Loucy (cell line): ENCODE measurements around the gene TMEM156.

ENCODE experiments used
- H2AFZ ChIP-seq: fragments of 200-600 bp; sonication (generic); 2 replicates; pipeline ENCODE4 v1.6.0; 2016; ENCODE audit warnings: antibody characterized with exemption, mild to moderate bottlenecking, low read length, moderate library complexity
- H3F3A ChIP-seq: fragments of 200-600 bp; 2 replicates; pipeline ENCODE4 v1.6.0; 2016; ENCODE audit warnings: antibody characterized with exemption, low read depth, mild to moderate bottlenecking
- H3K27me3 ChIP-seq: fragments of 200-600 bp; sonication (generic); 2 replicates; pipeline ENCODE4 v1.6.1; 2014; ENCODE audit warnings: low read length, mild to moderate bottlenecking; ENCODE audit not compliant: insufficient read depth, poor library complexity, severe bottlenecking
- H3K36me3 ChIP-seq: fragments of 200-600 bp; sonication (generic); 2 replicates; pipeline ENCODE4 v1.6.1; 2016; ENCODE audit warnings: low read length; ENCODE audit not compliant: insufficient read depth
- H3K4me1 ChIP-seq: fragments of 200-600 bp; sonication (generic); 2 replicates; pipeline ENCODE4 v1.5.1; 2014; ENCODE audit warnings: low read length, mild to moderate bottlenecking; ENCODE audit not compliant: insufficient read depth, poor library complexity, severe bottlenecking
- H3K4me2 ChIP-seq: fragments of 200-600 bp; sonication (generic); 2 replicates; pipeline ENCODE4 v1.6.0; 2014; ENCODE audit warnings: antibody characterized with exemption, low read length, low read depth, mild to moderate bottlenecking; ENCODE audit not compliant: poor library complexity, severe bottlenecking
- H3K4me3 ChIP-seq: fragments of 200-600 bp; sonication (generic); 2 replicates; pipeline ENCODE4 v1.5.1; 2014; ENCODE audit warnings: low read length, mild to moderate bottlenecking, mixed read lengths; ENCODE audit not compliant: poor library complexity, severe bottlenecking
- H3K79me2 ChIP-seq: fragments of 200-600 bp; sonication (generic); 2 replicates; pipeline ENCODE4 v1.6.1; 2014; ENCODE audit warnings: low read length; ENCODE audit not compliant: insufficient read depth
- H3K9ac ChIP-seq: fragments of 200-600 bp; sonication (generic); 2 replicates; pipeline ENCODE4 v1.6.0; 2014; ENCODE audit warnings: mild to moderate bottlenecking, low read depth, low read length, moderate library complexity; ENCODE audit not compliant: poor library complexity, severe bottlenecking
- H3K9me2 ChIP-seq: fragments of 200-600 bp; sonication (generic); replicated peaks from 2 replicates; pipeline ENCODE4 v1.6.1; 2016; ENCODE audit warnings: low read depth, low read length, mixed read lengths
- H3K9me3 ChIP-seq: fragments of 200-600 bp; sonication (generic); 2 replicates; pipeline ENCODE4 v1.6.1; 2014; ENCODE audit warnings: mild to moderate bottlenecking, antibody characterized with exemption, low read length, low read depth; ENCODE audit not compliant: insufficient read depth
- H4K20me1 ChIP-seq: fragments of 200-600 bp; sonication (generic); 2 replicates; pipeline ENCODE4 v1.6.0; 2014; ENCODE audit warnings: antibody characterized with exemption, low read length, mild to moderate bottlenecking; ENCODE audit not compliant: insufficient read depth, poor library complexity, severe bottlenecking
- CTCF ChIP-seq: fragments of 200-600 bp; sonication (generic); conservative IDR thresholded peaks from 2 replicates; pipeline ENCODE4 v1.5.1; 2014; ENCODE audit warnings: mild to moderate bottlenecking, antibody characterized with exemption, low read length
- EZH2phosphoT487 ChIP-seq: fragments of 200-600 bp; IDR thresholded peaks from 2 replicates; pipeline ENCODE4 v1.6.1; 2018; ENCODE audit warnings: antibody characterized with exemption, mild to moderate bottlenecking, moderate library complexity, borderline replicate concordance

TMEM156 gene

GRCh38 chr4:39032218-39033085, at the start of gene TMEM156:
Gene TMEM156, minus strand, starts transcription at chr4:39032409. Its CDS starts 96 bp downstream, at chr4:39032313.
- Histone ChIP-seq H3K9me3 (no peaks in the 10 kb centered on the region), H3K4me1 (peaks cover 59% of the 10 kb centered on the region), H2AFZ (peak within 1 kb of the TSS; percentile 69; the same call in 1 of the 2 replicates), H3K9me2 (no peaks in the 10 kb centered on the region), H3K79me2 (peaks cover 31% of the 10 kb centered on the region), H3K36me3 (no peaks in the 10 kb centered on the region), H3K4me3 (peak within 1 kb of the TSS; percentile 72), H4K20me1 (no peaks in the 10 kb centered on the region), H3F3A (peaks cover 6% of the 10 kb centered on the region; the same call in 1 of the 2 replicates), H3K27me3 (no peaks in the 10 kb centered on the region), H3K4me2 (peak within 1 kb of the TSS; percentile 74), H3K9ac (peak within 1 kb of the TSS; percentile 73)
- TF ChIP-seq EZH2phosphoT487 = no peak
- no peak for TF ChIP-seq CTCF

- no peaks in the 10 kb centered on the region for H3K4me1 ChIP-seq
- H3F3A ChIP-seq = no peaks in the 10 kb centered on the region
Measured at GRCh38 chr4:39078829-39079228, 46.6 kb upstream of the TMEM156 start.

GRCh38 chr4:39068907-39069306, 36.7 kb upstream of the TMEM156 start:
- Histone ChIP-seq H3K36me3 (no peaks in the 10 kb centered on the region), H3K9me2 (no peaks in the 10 kb centered on the region), H3K4me2 (no peak overlapping the region), H3K4me3 (no peak overlapping the region), H3K4me1 (no peaks in the 10 kb centered on the region), H4K20me1 (no peaks in the 10 kb centered on the region), H3K9ac (no peak overlapping the region), H3K27me3 (no peaks in the 10 kb centered on the region), H3F3A (no peaks in the 10 kb centered on the region), H3K9me3 (no peaks in the 10 kb centered on the region), H3K79me2 (peaks cover 37% of the 10 kb centered on the region), H2AFZ (no peak overlapping the region)
- TF ChIP-seq CTCF = no peak
- no peak for TF ChIP-seq EZH2phosphoT487

More at GRCh38 chr4:39078829-39079228, 46.6 kb upstream of the TMEM156 start:
- Histone ChIP-seq H3K9ac (no peak overlapping the region), H3K27me3 (no peaks in the 10 kb centered on the region), H3K9me2 (no peaks in the 10 kb centered on the region), H4K20me1 (no peaks in the 10 kb centered on the region), H3K36me3 (peaks cover 21% of the 10 kb centered on the region; the same call in 1 of the 2 replicates), H3K4me3 (no peak overlapping the region), H3K9me3 (no peaks in the 10 kb centered on the region), H3K79me2 (no peaks in the 10 kb centered on the region), H2AFZ (no peak overlapping the region), H3K4me2 (no peak overlapping the region)
- no peak for TF ChIP-seq EZH2phosphoT487
- TF ChIP-seq CTCF = no peak
